GM18520 (cell line): Measurements from ENCODE around the gene PCDHGB6.
"Not testable (repeated sequence)": the region's sequence is repeated elsewhere in the genome, so short reads cannot be mapped to it uniquely, and the experiment has no call there.

Experiments used
- ATAC-seq: cut with Tn5 transposase; IDR thresholded peaks from one replicate; pipeline ENCODE4 v1.9.1; 2021; ENCODE audit not compliant: unreplicated experiment

PCDHGB6 gene

GRCh38 chr5:141388661-141389060, 19.2 kb upstream of the PCDHGB6 start:
- ATAC-seq = no peak

- ATAC-seq = no peak
These were observed 18.4 kb upstream of the PCDHGB6 start for GRCh38 chr5:141389153-141390042.

GRCh38 chr5:141392429-141393198, 15.2 kb upstream of the PCDHGB6 start, which contains the start of gene PCDHGA8:
TSS of gene PCDHGA8 (plus strand) at chr5:141392633. CDS start at chr5:141392814, 181 bp downstream.
- ATAC-seq = no peak

GRCh38 chr5:141393267-141393666, 14.6 kb upstream of the PCDHGB6 start:
- no peak for ATAC-seq

GRCh38 chr5:141394401-141395187, 13.2 kb upstream of the PCDHGB6 start:
- ATAC-seq = not testable (repeated sequence)

- ATAC-seq = not testable (repeated sequence)
These were observed 9.9 kb upstream of the PCDHGB6 start, which contains the start of gene PCDHGB5 for GRCh38 chr5:141397756-141398551. TSS of gene PCDHGB5 (plus strand) at chr5:141397947. CDS start at chr5:141398128, 181 bp downstream.

- ATAC-seq = no peak
These were observed 9.2 kb upstream of the PCDHGB6 start for GRCh38 chr5:141398608-141399007.

GRCh38 chr5:141399555-141400258, 8.1 kb upstream of the PCDHGB6 start:
- no peak for ATAC-seq

- no peak for ATAC-seq
These were observed 5.1 kb upstream of the PCDHGB6 start, which contains the start of gene PCDHGA9 for GRCh38 chr5:141402553-141403243. TSS of gene PCDHGA9 (plus strand) at chr5:141402778. CDS start at chr5:141402953, 175 bp downstream.

GRCh38 chr5:141403387-141403786, 4.4 kb upstream of the PCDHGB6 start:
- ATAC-seq = no peak

GRCh38 chr5:141409598-141410306, 1.9 kb downstream of the PCDHGB6 start:
- no peak for ATAC-seq

GRCh38 chr5:141411575-141411974, 3.8 kb downstream of the PCDHGB6 start:
- ATAC-seq = no peak

GRCh38 chr5:141412854-141413539, 5.2 kb downstream of the PCDHGB6 start, which contains the start of gene PCDHGA10:
TSS of gene PCDHGA10 (plus strand) at chr5:141412987. CDS start at chr5:141413176, 189 bp downstream.
- peak; percentile 54 for ATAC-seq

GRCh38 chr5:141413540-141414069, 5.8 kb downstream of the PCDHGB6 start:
- no peak for ATAC-seq

GRCh38 chr5:141414548-141415274, 6.9 kb downstream of the PCDHGB6 start:
- ATAC-seq = not testable (repeated sequence)

GRCh38 chr5:141415275-141415618, 7.4 kb downstream of the PCDHGB6 start:
- ATAC-seq = not testable (repeated sequence)
